ENCODE measurements around the gene CARS2. TPM values are rescaled to one million over a fixed set of nuclear protein-coding genes. Genes with fewer than 3 reads are reported as not detected.

CARS2 gene
- total RNA-seq, 2 donors from 2014 or later: 43.0 to 82.6 TPM

GRCh38 chr13:110719036-110719710 lies 13.3 kb upstream of the CARS2 start:
- H3K4me1 ChIP-seq: peaks cover 3% of the 10 kb centered on the region
- no peak for DNase-seq
- H3K4me3 ChIP-seq: no peak overlapping the region
- H3K9ac ChIP-seq (ENCODE audit: low read depth in 2 of 2, low read length in 2 of 2): no peak overlapping the region
- no peak for TF ChIP-seq CTCF (IDR thresholded peaks at IDR 0.05)
- no peaks in the 10 kb centered on the region for H3K36me3 ChIP-seq
- intact Hi-C loops (cut with DNase I): loop anchor here (5.0 kb wide), 1 partner anchor 433 kb away; no protein-coding TSS in a partner anchor
- H3K27ac ChIP-seq: no peak overlapping the region
- no peaks in the 10 kb centered on the region for H3K27me3 ChIP-seq
- no peaks in the 10 kb centered on the region for H3K9me3 ChIP-seq

GRCh38 chr13:110716247-110716515 lies 10.3 kb upstream of the CARS2 start:
- Histone ChIP-seq H3K27me3 (no peaks in the 10 kb centered on the region), H3K9me3 (no peaks in the 10 kb centered on the region), H3K36me3 (no peaks in the 10 kb centered on the region), H3K4me3 (peak overlapping the region; percentile 81), H3K4me1 (peaks cover 3% of the 10 kb centered on the region), H3K27ac (peak overlapping the region; percentile 89), H3K9ac (ENCODE audit: low read depth in 2 of 2, low read length in 2 of 2) (peak overlapping the region; percentile 92 to 98)
- TF ChIP-seq CTCF (IDR thresholded peaks at IDR 0.05): no peak
- DNase-seq: peak; percentile 55
- intact Hi-C loops (cut with DNase I): loop anchor here (5.0 kb wide), 1 partner anchor 436 kb away; no protein-coding TSS in a partner anchor

- Histone ChIP-seq H3K9ac (ENCODE audit: low read depth in 2 of 2, low read length in 2 of 2) (peak overlapping the region; percentile 92 to 98), H3K9me3 (no peaks in the 10 kb centered on the region), H3K27me3 (no peaks in the 10 kb centered on the region), H3K4me1 (peaks cover 3% of the 10 kb centered on the region), H3K27ac (peak overlapping the region; percentile 100), H3K36me3 (no peaks in the 10 kb centered on the region), H3K4me3 (peak overlapping the region; percentile 92)
- no peak for TF ChIP-seq CTCF (IDR thresholded peaks at IDR 0.05)
- DNase-seq: peak; percentile 99
- intact Hi-C loops (cut with DNase I): loop anchor here (5.0 kb wide), 1 partner anchor 437 kb away; no protein-coding TSS in a partner anchor
Measured at GRCh38 chr13:110715395-110716246, 9.7 kb upstream of the CARS2 start.

- H3K27ac ChIP-seq: peak overlapping the region; percentile 100
- no peaks in the 10 kb centered on the region for H3K27me3 ChIP-seq
- no peak for TF ChIP-seq CTCF (IDR thresholded peaks at IDR 0.05)
- DNase-seq: peak; percentile 69
- H3K36me3 ChIP-seq: no peaks in the 10 kb centered on the region
- H3K9me3 ChIP-seq: no peaks in the 10 kb centered on the region
- peaks cover 3% of the 10 kb centered on the region for H3K4me1 ChIP-seq
- H3K4me3 ChIP-seq: peak overlapping the region; percentile 92
- intact Hi-C loops (cut with DNase I): loop anchor here (5.0 kb wide), 1 partner anchor 437 kb away; no protein-coding TSS in a partner anchor
- peak overlapping the region; percentile 91 to 97 for H3K9ac ChIP-seq (ENCODE audit: low read depth in 2 of 2, low read length in 2 of 2)
Measured at GRCh38 chr13:110714797-110715394, 9.0 kb upstream of the CARS2 start.

GRCh38 chr13:110713981-110714796 lies 8.3 kb upstream of the CARS2 start:
- DNase-seq: peak; percentile 63
- H3K9ac ChIP-seq (ENCODE audit: low read depth in 2 of 2, low read length in 2 of 2): peak overlapping the region; percentile 91 to 97
- no peaks in the 10 kb centered on the region for H3K36me3 ChIP-seq
- intact Hi-C loops (cut with DNase I): no loop called here
- peak overlapping the region; percentile 92 for H3K4me3 ChIP-seq
- peak overlapping the region; percentile 100 for H3K27ac ChIP-seq
- H3K4me1 ChIP-seq: peaks cover 3% of the 10 kb centered on the region
- no peaks in the 10 kb centered on the region for H3K9me3 ChIP-seq
- TF ChIP-seq CTCF (IDR thresholded peaks at IDR 0.05): no peak
- no peaks in the 10 kb centered on the region for H3K27me3 ChIP-seq

All from colonic mucosa (tissue), 4 donors.